NCI-H748 (cell line): ENCODE data around the gene STX2.
"Not testable (repeated sequence)": the region's sequence is repeated elsewhere in the genome, so short reads cannot be mapped to it uniquely, and the experiment has no call there.

Experiments used
- DNase-seq: peaks from one replicate; lab custom pipeline; 2025; ENCODE audit not compliant: unreplicated experiment; lab: John Stamatoyannopoulos, UW

STX2 gene

DNA sequence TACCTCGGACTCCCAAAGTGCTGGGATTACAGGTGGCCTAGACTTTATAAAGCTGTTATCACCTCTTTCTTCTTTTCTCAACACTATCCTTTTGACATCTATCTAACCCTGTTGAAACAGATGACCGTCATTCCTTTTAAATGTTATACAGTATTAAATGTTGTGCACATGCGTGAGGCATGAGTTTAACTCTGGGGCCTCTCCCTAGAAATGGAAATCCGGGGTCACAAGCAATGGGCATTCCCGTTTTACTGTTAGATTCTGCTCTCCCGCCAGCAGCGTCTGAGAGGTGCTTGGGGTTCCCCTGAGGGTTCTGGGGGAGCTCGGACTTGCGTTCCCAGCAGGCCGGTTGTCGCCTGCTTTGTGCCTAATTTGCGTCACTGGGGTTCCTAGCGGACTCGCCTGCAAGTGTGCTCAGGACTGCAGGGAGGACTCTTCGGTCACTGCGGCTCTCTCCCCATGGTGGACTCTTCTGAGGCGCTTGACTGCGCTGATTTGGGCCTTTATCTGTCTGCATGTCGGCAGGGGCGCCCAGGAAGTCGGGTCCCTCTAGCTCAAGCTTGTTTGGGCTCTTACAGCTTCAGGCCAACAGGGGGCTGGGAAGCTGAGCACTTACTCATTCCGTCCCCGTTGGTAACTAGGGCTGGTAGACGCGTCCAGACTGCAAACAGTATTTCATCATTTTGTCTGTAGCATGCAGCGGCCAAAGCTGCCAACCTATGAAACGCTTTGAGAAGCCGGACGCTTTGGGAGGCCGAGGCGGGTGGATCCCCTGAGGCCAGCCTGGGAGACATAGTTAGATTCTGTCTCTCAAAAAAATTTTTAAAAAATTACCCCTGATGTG, 31.6 kb upstream of the STX2 start:
- peak; percentile 64 for DNase-seq

DNA sequence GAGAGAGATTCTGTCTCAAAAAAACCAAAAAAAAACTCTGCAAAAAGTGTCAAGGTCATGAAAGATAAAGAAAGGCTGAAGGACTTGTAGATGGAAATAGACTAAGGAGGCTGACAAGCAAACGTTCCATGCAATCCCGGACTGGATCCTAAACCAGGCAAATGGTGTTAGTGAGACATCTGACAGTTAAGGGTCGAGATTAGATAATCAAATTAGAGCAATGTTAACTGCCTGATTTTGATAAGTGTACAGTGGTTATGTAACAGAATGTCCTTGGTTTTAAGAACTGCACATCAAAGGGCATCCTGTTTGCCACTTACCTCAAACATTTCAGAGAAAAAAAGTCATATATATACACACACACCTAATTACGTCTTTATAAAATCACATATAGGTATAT, 29.4 kb upstream of the STX2 start:
- no peak for DNase-seq

DNA sequence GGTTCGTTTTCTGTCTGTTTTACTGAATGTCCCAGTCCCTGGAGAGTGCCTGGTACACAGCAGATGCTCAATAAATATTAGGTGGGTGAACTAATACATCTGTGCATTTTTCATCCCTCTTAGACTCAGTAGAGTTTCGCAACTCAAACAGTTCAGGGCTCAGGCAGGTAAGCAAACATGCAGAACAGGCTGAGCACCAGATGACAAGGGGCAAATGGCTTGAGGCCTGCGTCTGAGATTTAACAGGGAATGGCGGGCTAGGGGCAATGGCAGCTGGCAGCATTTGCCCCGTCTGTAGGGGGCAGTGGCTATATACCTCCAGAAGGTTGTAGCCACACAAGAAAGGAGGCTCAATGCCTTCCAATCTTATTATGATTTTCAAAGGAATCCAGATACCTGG, 24.2 kb upstream of the STX2 start:
- DNase-seq, result no peak

DNA sequence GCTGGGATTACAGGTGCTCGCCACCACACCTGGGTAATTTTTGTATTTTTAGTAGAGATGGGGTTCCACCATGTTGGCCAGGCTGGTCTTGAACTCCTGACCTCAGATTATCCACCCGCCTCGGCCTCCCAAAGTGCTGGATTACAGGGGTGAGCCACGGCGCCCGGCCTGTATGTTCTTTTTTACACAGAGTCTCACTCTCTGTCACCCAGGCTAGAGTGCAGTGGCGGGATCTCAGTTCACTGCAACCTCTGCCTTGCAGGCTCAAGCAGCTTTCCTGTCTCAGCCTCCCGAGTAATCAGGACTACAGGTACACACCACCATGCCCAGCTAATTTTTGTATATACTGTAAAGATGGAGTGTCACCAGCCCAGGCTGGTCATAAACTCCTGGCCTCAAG, 23.7 kb upstream of the STX2 start:
- not testable (repeated sequence) for DNase-seq

DNA sequence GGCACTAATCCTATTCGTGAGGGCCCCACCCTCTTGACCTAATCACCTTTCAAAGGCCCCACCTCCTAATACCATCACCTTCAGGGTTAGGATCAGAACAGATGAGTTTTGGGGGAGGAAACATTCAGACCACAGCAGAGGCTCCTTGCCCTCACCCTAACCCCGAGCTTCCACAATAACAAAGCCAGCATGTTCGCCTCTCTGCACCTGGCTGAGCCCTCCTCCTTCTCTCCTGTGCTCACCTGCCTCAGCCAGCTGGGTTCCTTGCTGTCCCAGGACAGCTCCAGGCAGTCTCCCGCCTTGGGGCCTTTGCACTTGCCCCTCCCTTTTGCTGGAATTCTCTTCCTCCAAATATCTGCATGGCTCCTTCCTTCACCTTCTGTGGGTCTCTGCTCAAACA, 23.1 kb upstream of the STX2 start:
- no peak for DNase-seq

DNA sequence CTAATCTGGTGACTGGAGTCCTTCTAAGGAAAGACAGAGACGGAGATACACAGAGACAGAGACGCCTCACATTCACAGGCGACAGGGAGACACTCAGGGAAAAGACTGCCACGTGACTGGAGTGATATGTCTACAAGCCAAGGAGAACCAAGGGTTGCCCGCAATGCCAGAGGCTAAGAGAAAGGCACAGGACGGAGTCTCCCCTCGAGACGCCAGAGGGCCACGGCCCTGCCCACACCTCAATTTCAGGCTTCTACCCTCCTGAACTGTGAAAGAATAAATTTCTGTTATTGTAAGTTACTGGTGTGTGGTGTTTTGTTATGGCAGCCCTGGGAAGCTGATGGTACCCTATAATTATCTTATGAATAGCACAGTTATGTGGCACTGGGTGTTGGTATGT, 21.3 kb upstream of the STX2 start:
- no peak for DNase-seq

DNA sequence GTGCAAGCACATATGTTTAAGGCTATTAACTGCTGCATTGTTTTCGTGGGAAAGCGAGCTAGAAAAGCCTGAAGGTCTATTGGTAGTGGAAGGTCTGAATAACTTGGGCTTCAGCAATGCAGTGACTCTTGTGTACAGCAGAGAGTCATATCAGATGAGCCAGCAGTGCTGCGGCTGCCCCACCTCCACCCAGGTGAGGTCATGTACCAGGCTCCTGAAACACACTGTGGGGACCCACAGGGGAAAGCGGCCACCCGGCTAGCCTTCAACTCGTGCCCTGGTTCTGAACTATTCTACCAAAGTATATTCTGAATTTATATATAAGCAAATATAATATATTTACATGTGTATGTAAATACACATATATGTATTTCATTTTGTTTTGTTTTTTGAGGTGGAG, 20.1 kb upstream of the STX2 start:
- no peak for DNase-seq

DNA sequence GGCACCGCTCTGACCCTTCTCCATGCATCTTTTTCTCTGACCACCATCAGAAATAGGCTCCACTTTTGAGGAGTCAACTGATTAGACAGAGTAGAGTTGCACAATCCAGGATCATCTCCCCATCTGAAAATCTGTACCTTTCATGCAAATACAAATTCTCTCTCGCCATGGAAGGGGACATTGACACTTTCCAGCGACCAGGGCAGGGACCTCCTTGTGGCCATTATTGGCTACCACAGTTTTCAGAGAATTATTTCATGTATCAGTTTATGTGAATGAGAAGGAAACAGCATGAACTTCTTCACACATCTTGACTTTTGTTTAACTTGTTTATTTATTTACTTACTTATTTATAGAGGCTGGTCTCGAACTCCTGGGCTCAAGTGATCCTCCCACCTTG, 19.0 kb upstream of the STX2 start:
- DNase-seq, result no peak

DNA sequence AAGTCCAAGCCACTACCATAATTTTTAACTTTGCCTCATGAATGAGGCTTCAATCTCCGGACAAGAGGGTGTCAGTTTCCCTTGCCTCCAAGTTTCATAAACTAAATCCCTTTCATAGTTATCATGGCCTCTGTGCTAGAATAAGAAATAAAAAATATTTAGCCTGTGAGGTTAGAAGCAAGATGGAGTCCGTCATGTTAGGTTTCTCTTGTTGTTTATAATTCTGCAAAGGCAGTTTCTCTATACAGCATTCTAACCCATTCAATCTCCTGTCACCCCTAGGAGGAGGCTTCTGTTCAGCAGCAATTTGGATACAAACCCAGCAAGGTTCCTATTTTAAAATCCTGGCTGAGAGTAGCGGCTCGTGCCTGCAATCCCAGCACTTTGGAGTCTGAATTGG, 17.0 kb upstream of the STX2 start:
- DNase-seq, result no peak

DNA sequence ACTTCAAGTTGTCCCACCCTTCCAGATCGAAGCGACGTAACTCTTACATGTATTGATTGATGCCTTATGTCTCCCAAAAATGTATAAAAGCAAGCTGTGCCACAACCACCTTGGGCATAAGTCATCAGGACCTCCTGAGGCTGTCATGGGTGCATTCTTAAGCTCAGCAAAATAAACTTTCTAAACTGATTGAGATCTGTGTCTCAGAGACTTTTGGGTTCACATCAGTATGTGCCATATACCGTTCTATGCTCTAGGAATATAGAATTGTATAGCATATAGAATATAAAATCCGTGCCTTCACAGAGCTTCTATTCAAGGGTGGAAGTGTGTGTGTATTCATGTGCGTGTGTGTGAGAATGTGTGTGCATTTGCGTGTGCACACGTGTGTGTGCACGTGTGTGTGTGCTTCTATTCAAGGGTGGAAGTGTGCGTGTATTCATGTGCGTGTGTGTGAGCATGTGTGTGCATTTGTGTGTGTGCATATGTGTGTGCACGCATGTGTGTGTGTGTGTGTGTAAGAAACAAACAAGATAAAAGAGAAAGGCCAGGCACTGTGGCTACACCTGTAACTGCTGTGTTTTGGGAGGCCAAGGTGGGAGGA, 11.5 kb upstream of the STX2 start:
- DNase-seq, result no peak

DNA sequence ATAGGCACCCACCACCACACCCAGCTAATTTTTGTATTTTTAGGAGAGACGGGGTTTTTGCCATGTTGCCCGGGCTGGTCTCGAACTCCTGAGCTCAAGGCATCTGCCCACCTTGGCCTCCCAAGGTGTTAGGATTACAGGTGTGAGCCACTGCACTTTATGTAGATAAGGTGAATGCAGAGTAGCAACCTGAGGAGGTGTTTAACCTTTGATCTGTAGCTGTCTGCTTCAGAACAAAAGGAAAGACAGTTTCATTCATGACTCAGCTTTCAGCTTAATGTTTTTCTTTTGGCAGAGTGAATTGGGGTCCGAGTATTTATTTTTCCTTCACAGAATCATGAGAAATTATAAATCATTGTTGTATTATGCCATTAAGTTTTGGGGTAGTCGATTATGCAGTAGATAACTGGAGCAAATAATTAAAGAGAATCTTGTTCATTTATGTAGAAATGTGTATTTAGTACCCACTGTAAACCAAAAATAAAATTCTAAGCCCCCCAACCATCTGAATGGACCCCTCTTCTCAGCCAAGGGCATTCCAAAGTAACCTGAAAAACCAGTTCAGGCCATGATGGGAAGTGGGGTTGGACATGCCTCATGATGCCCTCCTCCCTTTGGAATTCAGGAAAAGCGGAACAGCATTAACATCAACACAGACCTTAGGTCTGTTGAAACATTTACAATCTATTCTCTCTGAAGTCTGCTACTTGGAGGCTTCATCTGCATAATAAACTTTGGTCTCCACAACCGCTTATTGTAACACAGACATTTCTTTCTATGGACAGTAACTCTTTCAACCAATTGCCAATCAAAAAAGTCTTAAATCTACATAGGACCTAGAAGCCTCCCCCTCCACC, 10.7 kb upstream of the STX2 start:
- DNase-seq, result peak; percentile 23

DNA sequence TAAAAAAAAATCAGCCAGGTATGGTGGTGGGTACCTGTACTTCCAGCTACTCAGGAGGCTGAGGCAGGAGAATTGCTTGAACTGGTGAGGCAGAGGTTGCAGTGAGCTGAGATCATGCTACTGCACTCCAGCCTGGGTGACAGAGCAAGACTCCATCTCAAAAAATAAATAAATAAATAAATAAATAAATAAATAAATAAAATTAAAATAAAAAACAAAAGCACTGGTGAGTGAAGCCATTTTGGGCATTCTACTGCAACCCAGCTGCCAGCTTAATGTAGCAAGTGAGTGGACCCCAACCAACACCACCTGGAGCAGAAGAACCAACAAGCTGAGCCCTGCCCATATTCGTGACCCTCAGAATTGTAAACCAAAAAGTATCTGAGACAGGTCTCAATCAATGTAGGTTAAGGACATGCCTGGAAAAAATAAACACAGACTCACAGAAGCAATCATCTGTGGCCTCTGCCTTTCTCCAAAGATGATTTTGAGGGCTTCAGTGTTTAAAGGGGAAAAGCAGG, 9.8 kb upstream of the STX2 start:
- DNase-seq, result not testable (repeated sequence)

DNA sequence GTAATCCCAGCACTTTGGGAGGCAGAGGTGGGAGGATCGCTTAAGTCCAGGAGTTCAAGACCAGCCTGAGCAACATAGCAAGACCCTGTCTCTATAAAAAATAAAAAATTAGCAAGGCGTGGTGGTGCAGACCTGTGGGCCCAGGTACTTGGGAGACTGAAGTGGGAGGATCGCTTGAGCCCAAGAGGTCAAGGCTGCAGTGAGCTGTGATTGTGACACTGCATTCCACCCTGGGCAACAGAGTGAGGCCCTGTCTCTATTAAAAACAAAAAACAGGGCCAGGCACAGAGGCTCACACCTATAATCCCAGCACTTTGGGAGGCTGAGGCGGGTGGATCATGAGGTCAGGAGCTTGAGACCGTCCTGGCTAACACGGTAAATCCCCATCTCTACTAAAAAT, 9.1 kb upstream of the STX2 start:
- not testable (repeated sequence) for DNase-seq

DNA sequence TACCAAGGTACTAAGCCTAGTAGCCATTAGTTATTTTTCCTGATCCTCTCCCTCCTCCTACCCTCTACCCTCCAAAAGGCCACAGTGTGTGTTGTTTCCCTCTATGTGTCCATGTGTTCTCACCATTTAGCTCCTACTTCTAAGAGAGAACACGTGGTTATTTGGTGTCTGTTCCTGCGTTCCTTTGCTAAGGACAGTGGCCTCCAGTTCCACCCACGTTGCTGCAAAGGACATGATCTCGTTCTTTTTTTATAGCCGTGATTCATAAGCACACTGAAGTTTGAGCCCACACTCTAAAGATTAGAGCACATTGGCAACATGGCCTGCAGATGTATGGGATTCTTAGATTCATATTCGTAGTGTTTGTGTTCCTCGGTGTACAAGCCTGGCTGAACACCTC, 8.1 kb upstream of the STX2 start:
- no peak for DNase-seq

DNA sequence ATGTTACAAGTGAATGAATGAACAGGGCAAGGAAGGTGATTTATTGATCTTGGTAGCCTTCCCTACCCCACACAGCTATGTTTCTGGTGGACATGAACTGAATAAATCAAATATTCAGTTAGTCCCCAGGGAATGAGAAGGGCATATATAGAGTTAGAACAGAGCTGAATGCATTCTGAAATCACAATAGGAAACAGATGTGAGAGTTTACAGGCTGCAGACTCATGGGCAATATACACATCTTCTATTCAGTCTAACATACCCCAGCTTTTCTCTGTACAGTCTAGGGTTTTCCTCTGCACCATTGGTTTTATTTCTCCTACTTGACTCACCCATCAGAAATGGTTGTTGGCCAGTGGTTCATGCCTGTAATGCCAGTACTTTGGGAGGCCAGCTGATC, 7.3 kb upstream of the STX2 start:
- no peak for DNase-seq

DNA sequence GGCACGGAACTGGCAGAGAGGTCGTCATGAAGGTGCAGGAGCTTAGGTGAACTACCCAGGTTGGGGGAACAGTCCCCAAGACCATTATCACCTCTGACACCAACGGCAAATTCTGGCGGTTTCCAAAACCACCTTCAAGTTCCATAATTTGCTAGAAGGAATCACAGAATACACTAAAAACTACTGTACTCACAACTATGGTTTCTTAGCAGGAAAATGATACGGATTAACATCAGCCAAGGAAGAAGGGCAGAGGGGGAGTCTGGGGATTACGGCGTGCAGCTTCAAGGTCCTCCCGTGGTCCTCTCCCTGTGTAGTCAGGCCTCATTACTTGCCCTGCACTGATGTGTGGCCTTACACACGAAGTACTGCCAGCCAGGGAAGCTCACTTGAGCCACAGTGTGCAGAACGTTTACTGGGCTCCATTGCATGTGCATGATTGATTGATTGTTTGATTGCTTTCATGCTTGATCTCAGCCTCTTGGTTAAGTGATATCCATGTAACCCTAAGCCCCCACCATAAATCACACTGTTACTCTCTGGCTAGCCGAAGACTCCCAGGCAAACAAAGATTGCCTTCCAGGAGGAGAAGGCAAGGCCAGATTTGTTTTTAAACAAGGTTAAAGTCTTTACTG, 837 bp upstream of the STX2 start:
- no peak for DNase-seq

DNA sequence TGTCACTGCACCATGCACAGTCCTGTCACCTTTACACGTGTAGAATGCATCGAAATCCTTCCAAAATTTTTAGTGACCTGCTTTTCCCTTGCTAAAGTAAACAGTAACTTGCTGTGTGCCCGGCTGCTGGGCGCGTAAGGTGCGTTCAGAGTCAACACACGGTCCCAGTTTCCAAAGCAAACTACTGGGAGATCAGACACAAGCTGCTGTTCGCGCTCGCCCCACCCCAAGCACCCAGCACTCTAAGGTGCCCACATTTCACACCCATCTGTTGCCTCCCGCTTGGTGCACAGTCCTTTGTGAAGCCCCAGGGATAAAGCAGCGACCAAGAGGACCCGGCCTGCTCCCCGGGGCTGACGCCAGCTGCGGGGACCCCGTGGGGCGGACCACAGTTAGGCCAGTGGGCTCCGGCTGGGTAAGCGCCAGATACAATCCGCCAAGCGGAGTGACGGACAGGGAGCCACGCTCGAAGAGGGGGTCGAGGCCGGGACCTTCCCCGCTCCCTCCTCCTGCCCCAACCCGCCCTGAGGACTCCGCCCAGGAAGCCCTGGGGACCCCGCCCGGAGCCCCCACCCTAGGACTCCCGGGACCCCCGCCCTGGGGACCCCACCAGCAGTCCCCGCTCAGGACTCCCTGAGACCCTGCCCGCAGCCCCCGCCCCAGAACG, 633 bp downstream of the STX2 start:
- peak; percentile 50 for DNase-seq

DNA sequence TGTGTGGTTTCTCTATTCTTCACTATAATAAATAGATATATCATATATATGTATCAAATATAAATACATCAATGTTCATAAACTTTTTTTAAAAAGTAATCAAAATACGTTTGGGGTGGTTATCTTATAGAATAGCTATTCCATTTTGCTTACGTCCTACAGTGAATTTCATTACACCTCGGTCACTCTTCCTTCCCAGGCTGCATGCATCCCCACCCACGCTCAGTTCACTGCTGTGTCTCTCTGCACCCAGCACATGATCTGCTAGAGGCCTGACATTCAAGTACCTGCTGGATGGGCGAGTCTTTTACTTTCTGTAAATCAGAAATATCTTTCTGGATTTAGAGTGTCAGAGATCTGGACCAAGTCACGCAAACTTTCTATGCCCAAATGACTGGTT, 3.6 kb downstream of the STX2 start:
- DNase-seq, result no peak

DNA sequence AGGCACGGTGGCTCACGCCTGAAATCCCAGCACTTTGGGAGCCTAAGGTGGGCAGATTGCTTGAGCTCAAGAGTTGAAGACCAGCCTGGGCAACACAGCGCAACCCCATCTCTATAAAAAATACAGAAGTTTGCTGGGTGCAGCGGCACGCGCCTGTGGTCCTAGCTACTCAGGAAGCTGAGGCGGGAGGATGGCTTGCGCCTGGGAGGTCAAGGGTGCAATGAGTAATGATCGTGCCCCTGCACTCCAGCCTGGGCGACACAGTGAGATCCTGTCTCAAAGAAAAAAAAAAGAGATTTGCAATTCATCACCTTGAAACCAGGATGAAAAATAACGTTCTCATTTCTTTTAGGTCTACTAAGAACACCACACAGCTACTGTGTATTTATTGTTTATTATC, 4.0 kb downstream of the STX2 start:
- DNase-seq, result no peak

DNA sequence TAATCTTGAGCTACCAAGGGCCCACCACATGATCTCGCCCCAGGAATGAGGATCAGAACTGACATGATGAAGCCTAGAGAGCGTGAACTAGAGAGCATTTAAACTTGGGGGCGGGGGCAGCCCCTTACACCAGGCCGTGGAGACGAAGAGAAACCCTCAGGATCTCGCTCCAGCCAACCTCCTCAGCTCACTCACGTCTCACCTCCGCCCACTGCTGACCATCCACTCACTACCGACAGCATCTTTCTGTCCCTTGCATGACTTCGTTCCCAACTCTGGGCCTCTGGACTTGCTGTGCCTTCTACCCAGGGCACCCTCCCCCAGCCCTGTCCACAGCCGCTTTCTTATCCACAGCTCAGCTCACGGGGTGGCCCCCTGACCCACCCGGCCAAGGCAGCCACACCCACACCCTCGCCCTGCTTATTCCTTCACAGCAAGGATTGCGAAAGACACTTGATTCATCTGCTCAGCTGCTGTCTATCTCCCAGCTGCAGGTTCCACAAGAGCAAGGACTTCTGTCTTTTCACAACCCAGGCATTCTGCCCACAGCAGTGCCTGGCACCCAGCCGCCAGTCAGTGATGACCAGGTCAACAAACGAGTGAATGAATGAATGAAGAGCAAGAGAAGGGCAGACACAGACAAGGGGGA, 6.4 kb downstream of the STX2 start:
- no peak for DNase-seq
